ENCODE results near the gene FKBP10.

The FKBP10 gene

DNA sequence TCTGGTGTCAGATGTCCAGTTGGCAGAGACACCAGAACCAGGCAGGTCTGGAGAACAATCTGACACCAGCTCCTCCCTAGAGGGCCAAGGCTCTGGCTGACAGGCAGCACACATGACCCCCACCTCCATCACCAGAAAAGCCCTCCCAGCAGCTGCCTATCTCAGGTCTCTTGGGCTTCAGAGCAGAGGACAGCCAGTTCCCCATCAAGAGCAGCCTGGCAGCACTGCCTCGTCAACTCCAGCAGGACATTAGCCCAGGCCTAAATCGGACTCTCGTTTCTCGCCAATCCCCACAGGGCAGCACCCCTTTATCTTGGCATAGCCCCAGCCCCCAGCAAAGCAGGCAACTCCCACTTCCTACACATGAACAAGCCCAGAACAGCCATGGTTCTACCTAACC, 30.7 kb upstream of the FKBP10 start:
- no peak for DNase-seq (ENCODE audit: low read depth in 2 of 2)

DNA sequence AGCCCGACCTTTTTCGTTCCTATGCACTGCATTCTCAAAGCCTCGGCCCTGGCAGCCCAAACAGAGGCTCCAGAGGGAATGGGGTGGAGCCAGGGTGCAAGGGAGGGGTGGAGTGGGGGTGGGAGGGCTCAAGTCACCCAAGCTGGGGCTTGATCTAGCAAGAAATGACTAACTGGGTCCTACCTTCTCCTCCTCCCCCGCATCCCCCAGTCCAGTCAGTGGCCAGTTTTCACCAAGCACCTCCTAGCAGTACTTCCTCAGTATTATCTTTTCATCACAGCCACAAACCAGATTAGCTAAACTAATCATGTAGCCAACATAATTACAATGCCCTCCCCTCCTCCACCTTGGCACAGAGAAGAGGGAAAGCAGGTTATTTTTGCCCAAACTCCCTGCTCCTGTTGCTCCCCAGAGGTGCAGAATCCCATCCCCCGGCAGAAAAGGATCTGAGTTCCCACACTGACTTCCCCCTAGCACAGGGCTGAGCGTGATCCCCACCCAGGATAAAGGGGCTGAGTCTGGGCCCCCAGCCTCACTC, 28.5 kb upstream of the FKBP10 start:
- DNase-seq (ENCODE audit: low read depth in 2 of 2), result no peak

DNA sequence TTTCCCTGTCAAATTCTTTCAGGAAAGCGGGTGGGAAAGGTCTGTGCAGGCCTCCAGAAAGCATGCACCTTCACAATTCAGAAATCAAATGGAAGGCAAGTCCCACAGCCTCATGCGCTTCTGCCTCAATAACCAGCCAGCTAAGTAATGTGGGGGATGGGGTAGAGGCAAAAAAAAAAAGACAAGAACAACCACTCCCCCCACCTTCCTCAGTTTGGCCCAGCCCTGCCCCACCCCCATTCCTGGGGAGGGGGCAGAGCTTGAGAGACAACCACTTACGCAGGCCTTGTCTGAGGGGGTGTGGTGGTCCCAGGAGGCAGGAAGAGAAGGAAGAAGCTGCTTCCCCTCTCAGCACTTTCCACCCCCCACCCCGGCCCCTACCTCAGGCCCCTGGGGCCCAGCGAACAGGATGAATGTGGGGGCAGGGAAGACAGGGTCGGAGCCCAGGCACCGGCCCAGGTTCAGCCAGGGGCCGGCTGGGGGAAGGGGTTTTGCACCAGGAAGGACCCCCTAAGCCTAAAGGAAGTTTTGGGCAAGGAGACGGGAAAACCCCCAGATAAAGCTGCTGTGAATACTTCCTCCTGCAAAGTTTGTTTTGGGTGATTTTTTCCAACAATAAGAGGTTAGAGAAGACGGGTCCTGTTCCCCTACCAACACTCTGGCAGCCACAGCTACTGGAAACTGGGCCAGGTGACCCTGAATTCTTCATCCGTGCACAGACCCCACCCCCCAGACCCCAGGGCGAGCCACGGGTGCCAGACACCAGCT, 27.5 kb upstream of the FKBP10 start:
- DNase-seq (ENCODE audit: low read depth in 2 of 2), result no peak

- DNase-seq (ENCODE audit: low read depth in 2 of 2), result no peak
Observed at GRCh38 chr17:41785859-41786226, 27.0 kb upstream of the FKBP10 start.

DNA sequence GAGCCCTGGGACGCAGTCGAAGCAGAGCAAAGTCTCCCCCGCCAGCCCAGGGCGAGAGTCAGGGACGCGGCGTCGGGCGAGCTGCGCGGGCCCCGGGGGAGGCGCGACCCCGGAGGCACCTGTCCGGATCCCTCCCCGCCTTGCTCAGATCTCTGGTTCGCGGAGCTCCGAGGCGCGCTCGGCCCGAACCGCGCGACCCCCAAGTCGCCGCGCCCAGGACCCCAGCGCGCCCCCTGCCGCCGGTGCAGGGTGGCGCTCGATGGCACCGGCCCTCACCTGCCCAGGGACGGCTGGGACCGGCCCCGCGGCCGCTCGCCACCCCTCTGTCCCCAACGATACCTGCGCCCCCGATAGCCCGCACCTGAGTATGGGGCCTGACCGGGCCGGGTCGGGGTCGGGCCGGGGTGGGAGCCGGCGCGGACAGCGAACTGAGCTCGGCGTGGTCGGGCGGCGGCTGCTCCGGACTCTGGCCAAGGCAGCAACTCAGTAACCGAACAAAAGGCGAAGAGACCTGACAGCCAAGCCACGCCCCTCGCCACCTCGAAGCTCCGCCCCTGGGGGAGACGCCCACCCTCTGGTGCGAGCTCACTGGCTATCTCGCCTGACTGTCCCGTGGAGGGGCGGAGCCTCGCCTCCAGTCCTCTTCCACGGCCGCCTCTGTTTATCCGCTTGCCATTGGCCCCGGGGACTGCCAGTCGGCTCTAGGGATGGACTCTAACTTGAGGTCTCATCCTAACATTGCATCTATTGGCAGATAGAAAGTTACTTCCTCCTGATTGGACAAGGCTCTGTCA, 26.4 kb upstream of the FKBP10 start, which contains the start of gene JUP:
Gene JUP (minus strand): TSS at position 485 of the 794 bp plus-strand sequence. CDS start 14,857 bp downstream, outside the sequence.
- DNase-seq (ENCODE audit: low read depth in 2 of 2), result peak; percentile 86 to 89

DNA sequence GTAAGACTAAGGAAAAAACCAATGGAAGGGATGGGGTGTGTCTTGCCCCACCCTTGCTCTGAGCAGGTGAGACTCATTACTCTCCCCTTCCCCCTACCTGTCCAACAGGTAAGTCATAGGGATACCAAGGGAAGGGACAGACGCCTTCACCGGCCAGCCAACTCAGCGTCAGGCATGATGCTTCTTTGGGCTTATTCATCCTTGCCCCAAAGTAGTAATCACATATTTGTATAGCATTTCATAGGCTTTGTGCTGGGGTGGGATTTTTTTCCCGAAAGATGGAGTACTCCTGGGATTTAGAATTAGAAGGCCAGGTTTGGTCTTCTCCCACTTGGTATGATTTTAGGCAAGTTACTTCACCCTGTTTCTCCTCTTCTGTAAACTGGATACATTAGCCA, 25.8 kb upstream of the FKBP10 start:
- no peak for DNase-seq (ENCODE audit: low read depth in 2 of 2)

DNA sequence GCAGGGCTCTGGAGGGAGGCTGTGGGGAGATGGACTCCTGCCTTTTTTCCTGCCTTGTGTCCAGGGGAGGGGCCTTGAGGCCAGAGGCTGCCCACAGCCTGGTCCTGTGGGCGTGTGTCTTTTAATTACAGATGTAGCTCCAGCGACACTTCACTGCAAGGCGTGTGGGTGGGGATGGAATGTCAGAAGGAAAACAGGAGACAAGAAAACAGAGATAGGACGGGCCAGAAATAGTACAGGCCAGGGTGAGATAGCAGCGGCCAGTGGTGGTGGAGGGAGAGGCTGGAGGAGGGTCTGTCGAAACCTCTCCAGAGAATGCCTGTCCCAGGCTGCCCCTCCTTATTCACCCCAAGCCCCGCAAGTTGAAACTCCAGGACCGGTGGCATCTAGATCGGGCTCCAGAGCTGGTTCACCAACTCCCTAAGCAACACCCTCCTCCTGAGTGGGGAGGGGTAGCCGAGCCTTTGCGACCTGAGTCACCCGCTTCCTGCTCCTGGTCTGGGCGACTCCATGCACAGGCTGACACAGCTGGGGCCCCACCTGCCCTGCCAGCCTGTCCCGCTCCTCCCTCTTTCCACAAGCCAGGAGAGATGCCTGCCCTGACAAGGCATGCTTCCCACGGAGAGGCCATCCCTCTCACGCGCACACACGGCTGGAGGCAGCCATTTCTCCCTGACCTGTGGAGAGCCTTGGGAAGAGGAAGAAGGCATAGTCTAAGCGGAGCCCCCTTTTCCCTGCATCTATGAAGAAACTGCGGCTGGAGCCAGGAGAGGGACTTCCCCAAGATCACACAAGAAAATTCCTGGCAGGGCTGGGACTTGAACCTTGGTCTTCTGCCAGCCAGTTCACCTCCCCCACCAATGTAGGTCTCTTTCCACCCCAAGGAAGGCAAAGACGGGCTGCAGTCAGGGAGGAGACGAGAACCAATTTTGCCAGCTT, 19.7 kb upstream of the FKBP10 start:
- DNase-seq (ENCODE audit: low read depth in 2 of 2), result no peak

GRCh38 chr17:41793784-41794539, 18.8 kb upstream of the FKBP10 start:
- no peak for DNase-seq (ENCODE audit: low read depth in 2 of 2)

DNA sequence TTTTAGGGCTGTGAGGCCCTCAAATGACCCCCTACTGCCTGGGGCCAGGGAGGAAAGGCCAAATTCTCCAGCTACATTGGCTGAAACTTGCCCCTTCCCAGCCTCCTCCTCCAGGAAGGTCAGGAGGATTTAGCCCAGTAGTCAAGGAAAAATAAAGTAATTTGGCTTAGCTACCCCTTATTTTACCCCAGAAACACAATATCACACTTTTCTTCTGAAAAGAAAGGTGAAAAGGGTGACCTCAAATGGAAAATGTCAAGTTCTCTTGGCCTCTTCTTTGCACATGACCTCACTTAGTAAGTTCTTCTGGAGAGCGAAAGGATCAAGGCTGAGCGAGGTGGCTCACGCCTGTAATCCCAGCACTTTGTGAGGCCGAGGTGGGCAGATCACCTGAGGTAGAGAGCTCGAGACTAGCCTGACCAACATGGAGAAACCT, 18.2 kb upstream of the FKBP10 start:
- no peak for DNase-seq (ENCODE audit: low read depth in 2 of 2)

- DNase-seq (ENCODE audit: low read depth in 2 of 2), result no peak
Observed at GRCh38 chr17:41796121-41796895, 16.5 kb upstream of the FKBP10 start.

GRCh38 chr17:41797377-41797776, 15.4 kb upstream of the FKBP10 start:
- no peak for DNase-seq (ENCODE audit: low read depth in 2 of 2)

DNA sequence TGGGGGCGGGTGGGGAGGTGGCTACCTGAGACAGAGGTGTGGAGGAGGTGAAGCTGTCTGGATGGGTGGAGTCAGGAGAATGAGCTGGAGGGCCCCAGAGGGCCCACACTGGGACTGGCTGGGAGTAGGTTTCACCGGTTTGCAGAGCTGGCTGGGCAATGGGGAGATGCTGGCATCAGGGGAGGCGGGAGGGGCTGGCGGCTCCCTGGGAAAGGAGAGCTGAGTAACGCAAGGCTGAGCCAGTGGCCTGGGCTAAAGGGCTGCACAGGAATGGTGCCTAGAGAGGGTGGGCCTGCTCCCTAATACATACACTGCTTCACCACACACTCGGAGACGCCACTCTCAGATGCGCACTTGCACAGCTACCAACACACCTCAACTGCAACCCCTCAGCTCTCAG, 13.4 kb upstream of the FKBP10 start:
- no peak for DNase-seq (ENCODE audit: low read depth in 2 of 2)

- DNase-seq (ENCODE audit: low read depth in 2 of 2), result no peak
Observed at GRCh38 chr17:41800601-41801373, 12.0 kb upstream of the FKBP10 start.

- DNase-seq (ENCODE audit: low read depth in 2 of 2), result peak in 1 of 2 donors; percentile 36
Observed at GRCh38 chr17:41801374-41802271, 11.2 kb upstream of the FKBP10 start.

DNA sequence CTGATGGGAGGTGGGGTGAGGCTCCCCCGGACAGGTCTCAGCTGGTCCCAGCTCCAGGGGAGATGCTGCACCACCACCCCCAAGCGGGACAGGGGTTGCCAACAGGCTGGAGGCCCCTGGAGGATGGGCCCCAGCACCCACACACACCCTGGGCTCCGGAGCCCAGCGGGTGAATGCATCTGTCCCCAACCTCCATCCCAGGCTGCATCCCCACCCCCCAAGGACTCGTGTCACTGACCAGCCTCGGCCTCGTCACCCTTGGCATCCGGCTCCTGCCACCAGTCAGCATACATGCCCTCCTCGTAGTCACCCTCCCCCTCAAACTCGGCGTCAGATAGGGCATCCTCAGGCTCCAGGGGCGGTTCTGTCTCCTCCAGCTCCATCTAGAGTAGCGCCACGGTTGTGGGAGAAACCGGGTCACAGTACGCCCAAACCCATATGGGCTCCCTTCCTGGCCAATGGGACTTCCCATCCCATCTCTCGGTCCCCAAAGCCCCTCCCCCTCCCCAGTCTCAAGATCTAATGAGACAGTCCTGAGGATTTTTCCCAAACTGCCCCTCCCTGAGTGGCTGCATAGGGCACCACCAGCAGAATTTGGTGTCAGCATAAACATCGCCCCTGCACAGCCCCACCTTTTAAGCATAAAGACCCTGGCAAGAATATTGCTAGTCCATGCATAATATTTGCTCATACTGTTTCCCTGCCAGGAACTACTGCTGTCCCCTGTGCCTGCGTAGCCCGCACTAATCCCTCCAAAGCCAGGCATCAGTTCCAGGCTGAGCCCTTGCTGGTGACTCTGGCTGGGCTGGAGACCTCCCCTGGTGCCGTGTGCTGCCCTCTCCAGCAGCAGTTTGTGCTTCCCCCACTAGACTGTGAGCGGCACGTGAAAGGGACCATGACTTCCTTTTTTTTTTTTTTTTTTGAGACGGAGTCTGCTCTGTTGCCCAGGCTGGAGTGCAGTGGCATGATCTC, 9.5 kb upstream of the FKBP10 start:
- DNase-seq (ENCODE audit: low read depth in 2 of 2), result no peak

GRCh38 chr17:41806685-41807445, 5.9 kb upstream of the FKBP10 start:
- no peak for DNase-seq (ENCODE audit: low read depth in 2 of 2)

All from stimulated activated CD8-positive, alpha-beta memory T cell treated with anti-CD3 and anti-CD28 coated beads, Interleukin-15, amount 100 ng/mL, for 48 hours (primary cell).